GM10248 (cell line): ENCODE data around the gene CHRNA1.

Experiments used
- CTCF ChIA-PET: fragments of 300-600 bp; sonication (Branson Sonifier 250); formaldehyde crosslinking; extraction: SDS; loops from one replicate; lab custom pipeline; 2021; ENCODE audit warnings: antibody characterized with exemption; lab: Yijun Ruan, JAX
- POLR2A ChIA-PET: fragments of 350-650 bp; sonication (Branson Sonifier 250); formaldehyde crosslinking; extraction: SDS; loops from one replicate; lab custom pipeline; 2020; ENCODE audit warnings: antibody characterized with exemption; lab: Yijun Ruan, JAX
- DNase-seq: peaks from one replicate; pipeline ENCODE4 v3.0.0; 2012; ENCODE audit errors: extremely low spot score
- TF ChIP-seq, protein P1 (sequence below): IDR thresholded peaks from 2 replicates; pipeline ENCODE4 v1.5.1; 2012; ENCODE audit warnings: mild to moderate bottlenecking, low read depth; ENCODE audit errors: extremely low read depth, missing control alignments, control extremely low read depth

CHRNA1 gene

DNA sequence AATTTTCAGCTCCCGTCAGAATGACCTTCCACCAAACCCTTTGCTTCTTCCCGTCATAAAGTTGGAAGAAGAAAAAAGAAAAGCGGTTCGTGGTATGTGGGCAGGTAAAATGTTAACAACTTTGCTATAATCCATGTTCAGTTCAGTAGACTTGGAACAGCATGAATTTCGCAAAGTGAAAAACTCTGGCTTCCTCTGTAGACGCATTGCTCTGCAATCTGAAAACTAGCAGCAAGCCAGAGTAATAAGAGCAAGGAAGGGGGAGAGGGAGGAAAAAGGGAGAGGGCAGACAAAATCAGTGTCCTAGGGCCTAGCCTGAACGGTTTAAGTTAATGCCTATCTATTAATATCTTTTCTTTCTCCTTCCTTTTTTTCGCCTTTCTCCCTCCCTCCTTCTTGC lies 26.7 kb upstream of the CHRNA1 start:
- TF ChIP-seq, protein P1, sequence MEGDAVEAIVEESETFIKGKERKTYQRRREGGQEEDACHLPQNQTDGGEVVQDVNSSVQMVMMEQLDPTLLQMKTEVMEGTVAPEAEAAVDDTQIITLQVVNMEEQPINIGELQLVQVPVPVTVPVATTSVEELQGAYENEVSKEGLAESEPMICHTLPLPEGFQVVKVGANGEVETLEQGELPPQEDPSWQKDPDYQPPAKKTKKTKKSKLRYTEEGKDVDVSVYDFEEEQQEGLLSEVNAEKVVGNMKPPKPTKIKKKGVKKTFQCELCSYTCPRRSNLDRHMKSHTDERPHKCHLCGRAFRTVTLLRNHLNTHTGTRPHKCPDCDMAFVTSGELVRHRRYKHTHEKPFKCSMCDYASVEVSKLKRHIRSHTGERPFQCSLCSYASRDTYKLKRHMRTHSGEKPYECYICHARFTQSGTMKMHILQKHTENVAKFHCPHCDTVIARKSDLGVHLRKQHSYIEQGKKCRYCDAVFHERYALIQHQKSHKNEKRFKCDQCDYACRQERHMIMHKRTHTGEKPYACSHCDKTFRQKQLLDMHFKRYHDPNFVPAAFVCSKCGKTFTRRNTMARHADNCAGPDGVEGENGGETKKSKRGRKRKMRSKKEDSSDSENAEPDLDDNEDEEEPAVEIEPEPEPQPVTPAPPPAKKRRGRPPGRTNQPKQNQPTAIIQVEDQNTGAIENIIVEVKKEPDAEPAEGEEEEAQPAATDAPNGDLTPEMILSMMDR: no peak
- no peak for DNase-seq
- CTCF ChIA-PET: interaction anchor here (1.0 to 1.3 kb wide), 2 partner anchors 8 to 42 kb away, joined by 3 read pairs; no protein-coding TSS in a partner anchor
- POLR2A ChIA-PET: no interaction called here

DNA sequence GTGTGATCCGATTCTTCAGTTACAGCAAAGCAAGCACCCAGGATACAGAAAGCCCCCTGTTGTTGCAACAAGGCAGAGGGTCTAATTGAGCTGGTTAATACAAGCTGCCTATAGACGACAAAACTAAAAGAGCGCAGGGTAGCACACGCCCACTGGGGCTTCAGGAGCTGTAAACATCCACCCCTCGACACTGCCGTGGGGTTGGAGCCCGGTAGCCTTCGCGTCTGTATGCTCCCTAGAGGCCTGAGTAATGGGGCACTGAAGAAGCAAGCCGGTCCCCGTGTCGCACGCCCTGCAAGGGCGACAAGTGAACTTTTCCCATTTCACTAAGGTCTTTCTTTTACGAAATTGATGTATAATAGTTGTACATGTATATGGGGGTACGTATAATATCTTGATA lies 24.7 kb upstream of the CHRNA1 start:
- TF ChIP-seq, protein P1: no peak
- DNase-seq: no peak
- CTCF ChIA-PET: interaction anchor here (0.9 to 1.0 kb wide), 2 partner anchors 18 to 40 kb away, joined by 3 read pairs; no protein-coding TSS in a partner anchor
- POLR2A ChIA-PET: no interaction called here

DNA sequence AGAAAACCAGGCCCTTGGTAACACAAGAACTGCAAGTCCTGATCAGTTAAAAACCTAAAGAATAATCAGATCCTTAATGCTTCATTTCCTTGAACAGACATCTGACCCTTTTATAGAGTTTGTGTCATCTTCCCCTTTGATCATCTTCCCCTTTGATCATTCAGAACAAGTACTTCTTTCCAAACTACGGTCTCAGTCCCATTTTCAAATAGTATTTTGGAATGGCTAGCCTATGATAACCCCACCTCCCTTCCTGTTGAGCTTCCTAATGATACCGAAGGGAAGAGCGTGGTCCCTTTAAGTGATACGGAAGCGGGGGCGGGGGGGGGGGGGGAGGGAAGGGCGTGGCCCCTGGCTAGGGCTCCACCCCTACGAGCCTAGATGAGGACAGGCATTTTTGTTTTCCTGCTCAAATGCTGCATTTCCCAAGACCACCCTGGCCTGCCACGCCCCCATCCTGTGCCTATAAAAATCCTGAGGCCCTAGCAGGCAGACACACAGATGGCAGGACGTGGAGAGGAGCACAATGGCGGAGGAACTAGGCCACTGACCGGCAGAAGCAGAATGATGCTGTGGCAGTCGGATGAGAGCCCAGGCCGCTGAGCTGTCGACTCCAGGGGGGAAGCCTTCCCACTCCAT lies 24.1 kb upstream of the CHRNA1 start:
- CTCF ChIA-PET: no interaction called here
- DNase-seq: no peak
- TF ChIP-seq, protein P1: no peak
- POLR2A ChIA-PET: no interaction called here

DNA sequence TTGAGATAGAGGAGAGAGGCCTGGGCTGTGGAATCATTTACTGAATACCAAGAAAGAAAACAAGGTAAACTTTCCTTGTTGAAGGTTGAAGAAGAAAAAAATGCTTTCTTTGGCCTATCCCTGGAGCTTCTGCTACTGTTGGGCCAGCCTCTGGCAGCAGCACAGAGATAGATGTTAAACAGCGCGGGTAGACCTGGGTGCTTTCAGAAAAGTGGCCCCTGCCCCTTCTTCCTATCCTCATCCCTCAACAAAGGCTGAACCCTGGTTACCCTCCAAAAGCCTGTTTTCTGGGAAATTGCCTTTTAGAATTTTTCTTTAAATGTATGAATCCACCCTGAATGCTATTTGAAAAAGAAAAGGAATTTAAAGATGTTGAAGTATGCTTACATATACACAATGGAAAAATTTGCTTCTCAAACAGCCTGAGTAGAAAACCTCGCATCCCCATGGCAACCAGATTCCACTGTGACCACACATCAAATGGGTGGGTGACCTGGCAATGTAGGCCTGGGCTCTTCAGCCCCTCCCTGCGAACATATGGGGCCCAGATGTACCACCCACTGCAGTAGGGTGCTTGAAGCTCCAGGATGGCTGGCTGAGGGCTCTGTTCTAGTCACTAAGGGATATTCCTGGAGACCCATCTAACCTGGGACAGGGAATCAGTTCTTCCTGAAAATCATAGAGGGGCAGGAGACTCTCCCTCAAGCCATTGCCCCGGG lies 23.4 kb upstream of the CHRNA1 start:
- TF ChIP-seq, protein P1: no peak
- no peak for DNase-seq
- ChIA-PET CTCF (interaction anchor here (1.3 kb wide), 1 partner anchor 9 kb away, joined by 4 read pairs; no protein-coding TSS in a partner anchor), POLR2A (no interaction called here)

DNA sequence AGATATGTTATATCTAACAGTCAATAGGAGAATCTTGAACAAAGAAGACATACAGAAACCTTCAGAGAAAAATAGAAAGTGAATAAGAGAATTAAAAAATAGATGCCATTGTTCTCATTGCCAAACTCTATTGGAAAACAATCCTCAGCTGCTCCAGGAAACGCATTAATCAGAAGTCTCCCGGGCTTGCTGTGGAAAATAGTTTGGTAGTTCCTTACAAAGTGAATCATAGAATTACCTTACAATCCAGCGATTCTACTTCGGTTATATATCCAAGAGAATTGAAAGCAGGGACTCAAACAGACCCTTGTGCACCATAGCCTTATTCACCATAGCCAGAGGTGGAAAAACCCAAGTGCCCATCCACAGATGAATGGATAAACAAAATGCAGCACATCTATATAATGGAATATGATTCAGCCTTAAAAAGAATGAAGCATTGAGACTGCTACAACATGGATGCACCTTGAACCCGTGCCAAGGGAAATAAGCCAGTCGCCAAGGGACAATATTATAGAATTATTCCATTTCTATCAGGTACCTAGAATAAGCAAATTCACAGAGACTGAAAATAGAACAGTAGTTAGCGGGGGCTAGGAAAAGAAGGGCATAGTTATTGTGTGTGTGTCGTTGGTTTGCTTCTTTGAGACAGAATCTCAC lies 21.9 kb upstream of the CHRNA1 start:
- TF ChIP-seq, protein P1: no peak
- no peak for DNase-seq
- ChIA-PET POLR2A (no interaction called here), CTCF (interaction anchor here (2.1 kb wide), 1 partner anchor 15 kb away, joined by 10 read pairs; no protein-coding TSS in a partner anchor)

DNA sequence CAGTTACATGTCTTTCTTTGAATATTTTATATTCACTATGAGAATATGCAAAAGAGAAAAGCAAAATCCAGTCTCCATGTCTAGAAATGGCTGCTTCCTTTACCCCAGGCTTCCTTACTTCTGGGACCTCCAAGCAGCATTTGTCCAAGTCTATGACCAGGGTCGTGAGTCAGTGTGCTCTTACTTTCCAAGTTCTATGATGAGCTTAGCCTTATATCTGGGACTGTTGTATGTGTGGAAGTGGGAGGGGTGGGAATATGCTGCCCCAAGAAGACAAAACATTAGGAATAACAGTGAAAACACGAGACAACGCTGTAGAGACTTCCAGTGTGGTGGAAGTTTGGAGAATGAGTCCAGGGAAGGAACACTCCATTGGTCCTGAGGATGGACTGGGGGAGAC lies 21.2 kb upstream of the CHRNA1 start:
- POLR2A ChIA-PET: interaction anchor here (0.5 kb wide), 1 partner anchor 406 kb away, joined by 3 read pairs; no protein-coding TSS in a partner anchor
- CTCF ChIA-PET: interaction anchor here (2.1 kb wide), 1 partner anchor 14 kb away, joined by 10 read pairs; no protein-coding TSS in a partner anchor
- TF ChIP-seq, protein P1: no peak
- no peak for DNase-seq
